Heart left ventricle (tissue), 16 donors: ENCODE results near the gene PGBD5. TPM values are rescaled to one million over a fixed set of nuclear protein-coding genes. Genes with fewer than 3 reads are reported as not detected.

Experiments
- ATAC-seq, 4 donors: fragments of 200-7000 bp; cut with Tn5 transposase; one replicate each; pipeline ENCODE4 v1.9.1; 2020 to 2022; ENCODE audit warnings: moderate library complexity in 4 of 4, mild to moderate bottlenecking in 3 of 4, moderate number of reproducible peaks in 1 of 4
- DNase-seq, 5 donors: peaks; one replicate each; pipeline ENCODE4 v3.0.0-alpha.2; 2020
- H3K27ac ChIP-seq, 12 donors: fragments of 200-600 bp; sonication (generic) in 4 of 12; one replicate each; pipeline versions ENCODE4 v1.5.0 to v1.8.0; 2016 to 2022; ENCODE audit warnings: mild to moderate bottlenecking in 2 of 12
- H3K27me3 ChIP-seq, 9 donors: fragments of 200-600 bp; sonication (generic) in 2 of 9; one replicate each; pipeline versions ENCODE4 v1.5.1 to v1.8.0; 2016 to 2022; ENCODE audit warnings: mild to moderate bottlenecking in 3 of 9
- H3K36me3 ChIP-seq, 9 donors: fragments of 200-600 bp; sonication (generic) in 2 of 9; one replicate each; pipeline versions ENCODE4 v1.5.0 to v1.8.0; 2018 to 2022; ENCODE audit warnings: mild to moderate bottlenecking in 2 of 9
- H3K4me1 ChIP-seq, 12 donors: fragments of 200-600 bp; sonication (generic) in 4 of 12; one replicate each; pipeline versions ENCODE4 v1.5.0 to v1.8.0; 2016 to 2022; ENCODE audit warnings: mild to moderate bottlenecking in 3 of 12
- H3K4me3 ChIP-seq, 12 donors: fragments of 200-600 bp; sonication (generic) in 4 of 12; one replicate each; pipeline versions ENCODE4 v1.5.0 to v1.8.0; 2017 to 2022; ENCODE audit warnings: mild to moderate bottlenecking in 9 of 12, moderate library complexity in 4 of 12
- H3K9me3 ChIP-seq, 12 donors: fragments of 200-600 bp; sonication (generic) in 4 of 12; one replicate each; pipeline versions ENCODE4 v1.5.0 to v1.8.0; 2016 to 2022; ENCODE audit warnings: mild to moderate bottlenecking in 1 of 12
- POLR2A ChIP-seq, 2 donors: fragments of 450-650 bp; IDR thresholded peaks; one replicate each; pipeline ENCODE4 v1.6.1; 2017; ENCODE audit warnings: antibody characterized with exemption in 2 of 2, mild to moderate bottlenecking in 2 of 2, moderate library complexity in 2 of 2
- WGBS, 4 donors: extraction: QIAGEN DNeasy Blood & Tissue Kit in 2 of 4; methylation state at CpG; one replicate each; pipeline versions ENCODE4 v1.1.5 to v1.1.7; 2013 to 2018; 5-methylcytosine and 5-hydroxymethylcytosine counted together
- intact Hi-C, 10 donors: fragments of 100-400 bp; cut with DNase I; formaldehyde crosslinking; loops; one replicate each; pipeline versions ENCODE4 v1.11.1 to v1.14.2; 2022
- polyA plus RNA-seq, 2 donors: library from polyadenylated mRNA; stranded (reverse); fragments of 200-250 nt; gene quantifications; one replicate each; pipeline ENCODE4 v1.2.3, GENCODE V29; 2013
- total RNA-seq, 9 donors: library from RNA; depleted of rRNA in 2 of 9; stranded (reverse); fragments of >200 nt in 2 of 9; fragmentation: NEBNext Ultra II Directional in 3 of 9; extraction: Animal tissue kit (Norgen Biotek cat#: 25700) in 3 of 9; gene quantifications; one replicate each; pipeline versions ENCODE4 v1.1.0 to v1.2.4, GENCODE V29; 2016 to 2023
- TF ChIP-seq, protein P1 (sequence below), 12 donors: fragments of 200-600 bp; sonication (generic) in 4 of 12; IDR thresholded peaks; one replicate each; pipeline versions ENCODE4 v1.5.0 to v1.8.0; 2018 to 2022; ENCODE audit warnings: antibody characterized with exemption in 12 of 12, mild to moderate bottlenecking in 5 of 12
- donor health status: ischemic (EF 13 %, LVEDD 7.1; RV severe dilation, severe dysfunction).
- donor health status: healthy with polysubstance abuse.
- donor health status: DM: no; HTN: yes; CAD: no.
- donor health status: DM: no; HTN: no; CAD: no.
- donor health status: ischemic (EF 25% LVEDD 6.9; RV normal size, moderate dysfunction).
- donor health status: ischemic (EF 25% LVEDD 5.7; RV mildly dilated, moderate dysfunction).
- donor health status: healthy.
- donor health status: DM: yes; HTN: yes; CAD: no.
- donor health status: ischemic (EF 35%, LVEDD 5.7; RV mildly dilated, moderate dysfunction).
- donor health status: nonischemic (EF 11% LVEDD 7.7; RV severe dilation, severe dysfunction).
- donor health status: DM: yes; HTN: yes; CAD: no.
- donor health status: PGD.
- donor health status: ischemic (EF 29% LVEDD 5.4; RV normal size, mild dysfunction).
- donor health status: nonischemic (EF 23%, LVEDD 6.1; RV moderate dilation, normal function).

The PGBD5 gene
- total and polyA plus RNA-seq, 11 donors = 1.3 to 16.1 (median 6.3) TPM

DNA sequence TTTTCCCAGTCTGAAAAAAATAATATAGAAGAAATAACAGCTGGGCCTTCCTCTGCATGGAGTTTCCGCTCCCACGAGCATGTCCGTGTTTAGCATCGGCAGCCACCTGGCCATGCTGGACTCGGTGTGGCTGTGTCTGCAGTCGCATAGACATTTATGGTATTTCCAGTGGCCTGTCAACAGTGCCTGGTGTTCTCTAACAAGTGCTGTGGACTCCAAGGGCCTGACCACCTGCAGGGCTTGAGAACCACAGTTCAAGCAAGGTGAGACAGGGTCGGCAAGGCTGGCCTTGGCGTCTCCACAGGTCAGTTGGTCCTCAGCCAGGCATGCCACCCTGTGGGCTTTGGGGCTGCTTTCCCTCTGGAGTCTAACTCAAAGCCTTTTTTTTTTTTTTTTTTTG is 124.8 kb downstream of the PGBD5 start:
- intact Hi-C loops = loop anchor here in 2 of 10 donors (5.0 to 10.0 kb wide), 4 partner anchors 84 to 1047 kb away; partner anchors contain the start of gene ABCB10 (in 1 of the 2)
- no peaks in the 10 kb centered on the region for H3K9me3 ChIP-seq
- TF ChIP-seq, protein P1, sequence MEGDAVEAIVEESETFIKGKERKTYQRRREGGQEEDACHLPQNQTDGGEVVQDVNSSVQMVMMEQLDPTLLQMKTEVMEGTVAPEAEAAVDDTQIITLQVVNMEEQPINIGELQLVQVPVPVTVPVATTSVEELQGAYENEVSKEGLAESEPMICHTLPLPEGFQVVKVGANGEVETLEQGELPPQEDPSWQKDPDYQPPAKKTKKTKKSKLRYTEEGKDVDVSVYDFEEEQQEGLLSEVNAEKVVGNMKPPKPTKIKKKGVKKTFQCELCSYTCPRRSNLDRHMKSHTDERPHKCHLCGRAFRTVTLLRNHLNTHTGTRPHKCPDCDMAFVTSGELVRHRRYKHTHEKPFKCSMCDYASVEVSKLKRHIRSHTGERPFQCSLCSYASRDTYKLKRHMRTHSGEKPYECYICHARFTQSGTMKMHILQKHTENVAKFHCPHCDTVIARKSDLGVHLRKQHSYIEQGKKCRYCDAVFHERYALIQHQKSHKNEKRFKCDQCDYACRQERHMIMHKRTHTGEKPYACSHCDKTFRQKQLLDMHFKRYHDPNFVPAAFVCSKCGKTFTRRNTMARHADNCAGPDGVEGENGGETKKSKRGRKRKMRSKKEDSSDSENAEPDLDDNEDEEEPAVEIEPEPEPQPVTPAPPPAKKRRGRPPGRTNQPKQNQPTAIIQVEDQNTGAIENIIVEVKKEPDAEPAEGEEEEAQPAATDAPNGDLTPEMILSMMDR (IDR thresholded peaks at IDR 0.05) = no peak
- no peak for TF ChIP-seq POLR2A (IDR thresholded peaks at IDR 0.05)
- no peaks in the 10 kb centered on the region for H3K36me3 ChIP-seq
- no peak for DNase-seq
- H3K27me3 ChIP-seq = no peaks in the 10 kb centered on the region
- 46 to 64% (median 51%) methylated on average over 8 of the region's 8 CpGs for WGBS, 4 donors
- peaks cover 0 to 11% (median 3%) of the 10 kb centered on the region in 12 donors for H3K4me1 ChIP-seq
- peak in 2 of 4 donors; percentile 32 to 37 for ATAC-seq
- no peak overlapping the region for H3K27ac ChIP-seq
- H3K4me3 ChIP-seq = no peak overlapping the region

DNA sequence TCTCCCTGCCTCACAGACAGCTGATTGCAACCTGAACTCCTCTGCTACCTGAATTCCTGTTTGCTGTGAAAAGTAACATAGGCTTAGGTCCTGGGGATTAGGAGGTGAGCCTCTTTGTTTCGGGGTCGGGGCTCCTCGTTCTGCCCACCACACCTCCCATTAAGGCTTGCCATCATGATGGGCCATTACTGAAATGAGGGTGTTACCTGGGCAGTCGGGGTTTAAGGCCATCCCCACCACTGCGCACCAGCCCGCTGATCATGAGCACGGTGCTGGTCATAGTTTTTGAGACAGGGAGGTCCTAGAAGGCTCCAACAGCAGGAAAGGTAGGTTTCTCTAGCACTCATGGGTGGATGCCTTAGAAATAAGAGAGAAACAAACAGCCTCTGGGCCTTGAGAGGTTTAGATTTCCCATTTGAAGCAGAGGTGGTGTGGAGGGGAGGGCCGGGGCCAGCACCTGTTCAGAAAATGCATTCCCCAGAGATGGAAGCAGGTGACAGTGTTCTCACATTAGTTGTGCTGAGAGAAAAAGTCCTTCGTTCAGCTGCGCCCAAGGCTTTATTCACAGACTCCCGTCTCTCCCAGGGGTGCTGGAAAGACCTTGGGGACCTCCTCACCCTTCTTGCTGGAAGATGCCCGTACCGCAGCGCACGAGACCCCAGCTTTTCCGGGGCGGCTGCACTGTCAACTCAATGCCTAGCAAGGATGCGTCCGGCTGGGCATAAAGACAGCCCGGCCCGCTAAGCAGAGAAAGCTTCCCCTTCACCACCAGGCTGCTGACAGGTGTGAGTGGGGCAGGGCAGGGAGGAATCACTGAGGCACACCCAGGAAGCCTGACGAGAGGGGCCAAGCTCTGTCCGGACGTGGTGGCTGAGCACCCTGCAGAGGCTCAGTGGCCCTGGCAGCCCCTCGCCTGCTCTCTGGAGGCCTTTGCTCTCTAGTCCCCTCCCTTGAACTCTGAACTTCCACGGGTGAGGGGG is 125.5 kb downstream of the PGBD5 start:
- ATAC-seq (peak in 1 of 4 donors; percentile 16), DNase-seq (no peak)
- H3K27me3 ChIP-seq = no peaks in the 10 kb centered on the region
- no peaks in the 10 kb centered on the region for H3K36me3 ChIP-seq
- H3K4me1 ChIP-seq = peaks cover 0 to 11% (median 3%) of the 10 kb centered on the region in 12 donors
- no peak for TF ChIP-seq POLR2A (IDR thresholded peaks at IDR 0.05)
- TF ChIP-seq, protein P1 (IDR thresholded peaks at IDR 0.05) = no peak
- no peak overlapping the region for H3K27ac ChIP-seq
- 80 to 82% (median 81%) methylated on average over 24 to 26 of the region's 26 CpGs for WGBS, 4 donors
- H3K4me3 ChIP-seq = no peak overlapping the region
- intact Hi-C loops = loop anchor here in 2 of 10 donors (5.0 to 10.0 kb wide), 4 partner anchors 83 to 1046 kb away; partner anchors contain the start of gene ABCB10 (in 1 of the 2)
- H3K9me3 ChIP-seq = no peaks in the 10 kb centered on the region

DNA sequence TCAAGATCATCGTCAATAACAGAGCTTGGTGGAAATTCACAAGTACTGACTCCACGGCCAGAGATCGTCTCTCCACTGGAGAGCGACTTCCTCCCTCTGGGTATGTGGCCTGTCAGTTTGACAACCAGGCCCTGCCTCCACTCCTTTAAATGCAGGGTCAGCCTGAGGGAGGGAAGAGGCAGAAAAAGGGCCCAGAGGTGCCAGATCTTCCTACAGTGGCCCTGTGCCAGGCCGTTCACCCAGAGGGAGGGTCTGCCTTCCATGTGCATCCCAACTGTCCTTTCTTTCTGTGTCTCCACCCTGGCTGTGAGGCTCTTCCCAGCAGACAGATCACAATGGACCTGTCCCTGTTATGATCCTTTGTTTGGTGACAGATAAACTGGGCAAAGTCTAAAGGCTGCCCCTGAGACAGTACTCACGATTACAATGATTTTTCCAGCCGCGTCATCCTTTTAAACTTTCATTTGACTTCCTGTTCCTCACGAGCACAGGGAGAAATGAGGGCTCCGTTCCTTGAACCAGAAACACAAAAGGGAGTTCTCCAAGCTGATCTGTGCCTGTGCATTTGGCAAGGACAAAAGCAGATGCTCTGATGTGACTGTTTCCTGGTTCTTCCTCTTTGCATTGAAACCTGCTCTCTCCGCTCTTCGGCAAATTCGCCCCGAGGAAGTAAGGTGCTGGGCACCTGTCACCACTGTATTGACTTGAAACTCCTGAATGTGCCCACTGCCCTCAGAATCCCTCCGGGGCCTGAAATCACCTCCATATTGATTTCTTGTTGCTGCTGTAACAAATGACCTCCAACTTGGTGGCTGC is 126.7 kb downstream of the PGBD5 start:
- DNase-seq (no peak), ATAC-seq (no peak)
- TF ChIP-seq, protein P1 (IDR thresholded peaks at IDR 0.05) = no peak
- no peak for TF ChIP-seq POLR2A (IDR thresholded peaks at IDR 0.05)
- H3K9me3 ChIP-seq = no peaks in the 10 kb centered on the region
- H3K27me3 ChIP-seq = no peaks in the 10 kb centered on the region
- no peak overlapping the region for H3K27ac ChIP-seq
- no peak overlapping the region for H3K4me3 ChIP-seq
- intact Hi-C loops = loop anchor here in 2 of 10 donors (5.0 to 10.0 kb wide), 4 partner anchors 82 to 1045 kb away; partner anchors contain the start of gene ABCB10 (in 1 of the 2)
- H3K36me3 ChIP-seq = no peaks in the 10 kb centered on the region
- H3K4me1 ChIP-seq = peaks cover 0 to 11% (median 3%) of the 10 kb centered on the region in 12 donors
- 61 to 71% (median 65%) methylated on average over 15 of the region's 15 CpGs for WGBS, 4 donors
